GM23248 (cell line): ENCODE measurements around the gene KDM3B. TPM values are rescaled to one million over a fixed set of nuclear protein-coding genes. Genes with fewer than 3 reads are reported as not detected.
"Not testable (repeated sequence)": the region's sequence is repeated elsewhere in the genome, so short reads cannot be mapped to it uniquely, and the experiment has no call there.

Experiments used
- DNase-seq: peaks from one replicate; pipeline ENCODE4 v3.0.0-alpha.2; 2015
- H2AFZ ChIP-seq: fragments of 200-600 bp; sonication (generic); 2 replicates; pipeline ENCODE4 v1.6.1; 2016; ENCODE audit warnings: antibody characterized with exemption
- H3F3A ChIP-seq: fragments of 200-600 bp; sonication (generic); 2 replicates; pipeline ENCODE4 v1.6.1; 2016; ENCODE audit warnings: mild to moderate bottlenecking, antibody characterized with exemption, mixed run types; ENCODE audit not compliant: insufficient read depth
- H3K27ac ChIP-seq: fragments of 200-600 bp; sonication (generic); 2 replicates; pipeline ENCODE4 v1.5.1; 2016; ENCODE audit warnings: mild to moderate bottlenecking
- H3K27me3 ChIP-seq: fragments of 200-600 bp; sonication (generic); replicated peaks from 2 replicates; pipeline ENCODE4 v1.6.1; 2016; ENCODE audit warnings: mild to moderate bottlenecking; ENCODE audit not compliant: insufficient read depth
- H3K36me3 ChIP-seq: fragments of 200-600 bp; sonication (generic); 2 replicates; pipeline ENCODE4 v1.6.1; 2016; ENCODE audit warnings: low read depth, mild to moderate bottlenecking
- H3K4me1 ChIP-seq: fragments of 200-600 bp; sonication (generic); 2 replicates; pipeline ENCODE4 v1.6.1; 2016; ENCODE audit warnings: mild to moderate bottlenecking; ENCODE audit not compliant: insufficient read depth
- H3K4me2 ChIP-seq: fragments of 200-600 bp; sonication (generic); one replicate; pipeline ENCODE4 v1.6.1; 2016; ENCODE audit warnings: mild to moderate bottlenecking; ENCODE audit not compliant: unreplicated experiment
- H3K4me3 ChIP-seq: fragments of 200-600 bp; sonication (generic); 2 replicates; pipeline ENCODE4 v1.5.1; 2016; ENCODE audit warnings: mild to moderate bottlenecking
- H3K79me2 ChIP-seq: fragments of 200-600 bp; sonication (generic); 2 replicates; pipeline ENCODE4 v1.6.1; 2016; ENCODE audit warnings: mild to moderate bottlenecking; ENCODE audit not compliant: insufficient read depth
- H3K9ac ChIP-seq: fragments of 200-600 bp; sonication (generic); 2 replicates; pipeline ENCODE4 v1.6.1; 2016; ENCODE audit warnings: mild to moderate bottlenecking
- H3K9me2 ChIP-seq: fragments of 200-600 bp; sonication (generic); 2 replicates; pipeline ENCODE4 v1.6.1; 2016; ENCODE audit warnings: mixed run types, mild to moderate bottlenecking, moderate library complexity; ENCODE audit not compliant: insufficient read depth
- H3K9me3 ChIP-seq: fragments of 200-600 bp; sonication (generic); one replicate; pipeline ENCODE4 v1.6.1; 2017; ENCODE audit warnings: low read depth
- H4K20me1 ChIP-seq: fragments of 200-600 bp; sonication (generic); 2 replicates; pipeline ENCODE4 v1.6.0; 2016; ENCODE audit not compliant: insufficient read depth
- EZH2 ChIP-seq: fragments of 200-600 bp; sonication (generic); IDR thresholded peaks from 2 replicates; pipeline ENCODE4 v1.6.1; 2018; ENCODE audit warnings: antibody characterized with exemption, mild to moderate bottlenecking; ENCODE audit not compliant: insufficient read depth, poor library complexity, severe bottlenecking
- EZH2phosphoT487 ChIP-seq: fragments of 200-600 bp; sonication (generic); IDR thresholded peaks from 2 replicates; pipeline ENCODE4 v1.6.1; 2018; ENCODE audit warnings: antibody characterized with exemption, moderate library complexity, mild to moderate bottlenecking, low read depth; ENCODE audit not compliant: insufficient read depth
- whole genome bisulfite sequencing, 2 experiments: methylation state at CpG; one replicate each; pipeline ENCODE4 v1.1.6; 2015 to 2017; ENCODE audit warnings: low lambda C conversion rate in 2 of 2, low coverage in 1 of 2; ENCODE audit errors: missing lambda C conversion rate in 2 of 2; 5-methylcytosine and 5-hydroxymethylcytosine counted together
- in situ Hi-C: fragments of 300-500 bp; cut with MboI; formaldehyde crosslinking; loops from 2 replicates; pipeline ENCODE4 v1.15.0; 2020
- polyA plus RNA-seq: library from polyadenylated mRNA; unstranded; fragments of >200 nt; fragmentation: Nextera tagmentation; extraction: Ambion mirVana; gene quantifications from 2 replicates; pipeline ENCODE4 v1.2.1, GENCODE V29; 2016
- total RNA-seq: library from RNA; depleted of rRNA; stranded (reverse); fragments of >200 nt; shearing (Covaris generic); gene quantifications from 2 replicates; pipeline ENCODE4 v1.2.3, GENCODE V29; 2014

The KDM3B gene
- total and polyA plus RNA-seq, 2 experiments from 2014 or later: 12.6 to 28.3 TPM

- Histone ChIP-seq H3K27me3 (no peaks in the 10 kb centered on the region), H3F3A (no peaks in the 10 kb centered on the region), H3K9ac (no peak overlapping the region), H3K79me2 (no peaks in the 10 kb centered on the region), H3K4me1 (no peaks in the 10 kb centered on the region), H3K4me3 (no peak overlapping the region), H4K20me1 (no peaks in the 10 kb centered on the region), H3K9me3 (no peaks in the 10 kb centered on the region), H3K36me3 (no peaks in the 10 kb centered on the region), H2AFZ (no peak overlapping the region), H3K27ac (no peak overlapping the region), H3K9me2 (no peaks in the 10 kb centered on the region), H3K4me2 (no peak overlapping the region)
- WGBS, 2 experiments: 97 to 98% methylated on average over 5 to 7 of the region's 7 CpGs
- in situ Hi-C loops: no loop called here
- DNase-seq: no peak
- no peak for TF ChIP-seq EZH2phosphoT487
Measured at GRCh38 chr5:138315751-138316278, 36.7 kb upstream of the KDM3B start.

GRCh38 chr5:138316355-138316754 lies 36.1 kb upstream of the KDM3B start:
- H2AFZ ChIP-seq: no peak overlapping the region
- no peaks in the 10 kb centered on the region for H3K9me2 ChIP-seq
- H3F3A ChIP-seq: no peaks in the 10 kb centered on the region
- H3K27me3 ChIP-seq: no peaks in the 10 kb centered on the region
- H3K4me2 ChIP-seq: no peak overlapping the region
- in situ Hi-C loops: no loop called here
- DNase-seq: no peak
- no peak for TF ChIP-seq EZH2
- no peak for TF ChIP-seq EZH2phosphoT487
- no peaks in the 10 kb centered on the region for H3K36me3 ChIP-seq
- no peak overlapping the region for H3K27ac ChIP-seq
- H3K4me3 ChIP-seq: no peak overlapping the region
- no peak overlapping the region for H3K9ac ChIP-seq
- no peaks in the 10 kb centered on the region for H3K9me3 ChIP-seq
- no peaks in the 10 kb centered on the region for H3K79me2 ChIP-seq
- no peaks in the 10 kb centered on the region for H4K20me1 ChIP-seq
- 64 to 71% methylated on average over 3 of the region's 3 CpGs for WGBS, 2 experiments
- no peaks in the 10 kb centered on the region for H3K4me1 ChIP-seq

- 95 to 99% methylated on average over 4 of the region's 4 CpGs for WGBS, 2 experiments
- in situ Hi-C loops, H3K4me2 ChIP-seq: not testable (repeated sequence)
Measured at GRCh38 chr5:138318211-138318610, 34.3 kb upstream of the KDM3B start.

DNA sequence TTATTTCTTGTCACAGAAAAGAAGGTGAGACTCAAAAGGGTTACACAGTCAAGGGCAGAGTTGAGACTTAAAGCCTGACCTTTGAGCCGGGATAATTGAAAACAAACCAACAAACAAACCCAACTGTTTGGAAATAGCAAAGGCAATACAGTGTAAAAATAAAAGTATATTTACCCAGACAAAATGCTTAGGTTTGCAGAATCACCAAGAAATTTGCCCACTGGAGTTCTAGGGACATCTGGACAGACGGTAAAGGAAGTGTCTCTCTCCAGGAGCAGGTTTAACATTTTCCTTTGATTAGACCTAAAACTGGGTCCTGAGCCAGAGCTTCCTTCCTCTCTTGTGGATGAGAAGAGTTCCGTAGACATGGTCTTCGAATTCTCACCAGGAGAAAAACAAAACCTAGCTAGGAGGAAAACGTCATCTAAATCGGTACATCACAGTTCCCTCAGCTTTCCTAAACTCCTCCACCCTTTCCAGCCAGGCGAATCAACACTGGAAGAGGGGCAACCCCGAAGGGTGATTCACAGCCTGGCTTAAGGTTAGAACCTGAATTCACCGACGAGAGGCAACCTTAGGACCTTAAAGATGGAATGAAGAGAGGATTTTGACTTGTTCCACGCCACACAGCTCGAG lies 21.6 kb upstream of the KDM3B start:
- Histone ChIP-seq H3K4me3 (peak overlapping the region; percentile 85), H3K27me3 (no peaks in the 10 kb centered on the region), H3K4me2 (peak overlapping the region; percentile 96), H3K79me2 (peaks cover 17% of the 10 kb centered on the region; the same call in 1 of the 2 replicates), H3K9ac (peak overlapping the region; percentile 81), H3K4me1 (0 out of 2 replicates have a peak, but pooled peaks cover 6% of the 10 kb centered on the region), H2AFZ (peak overlapping the region; percentile 95), H3K9me2 (no peaks in the 10 kb centered on the region), H3K36me3 (no peaks in the 10 kb centered on the region), H3K9me3 (no peaks in the 10 kb centered on the region), H4K20me1 (no peaks in the 10 kb centered on the region), H3F3A (no peaks in the 10 kb centered on the region), H3K27ac (peak overlapping the region; percentile 32)
- TF ChIP-seq EZH2 (no peak), EZH2phosphoT487 (no peak)
- WGBS, 2 experiments: 2 to 4% methylated on average over 12 of the region's 12 CpGs
- in situ Hi-C loops: no loop called here
- peak; percentile 48 for DNase-seq

More at GRCh38 chr5:138318211-138318610, 34.3 kb upstream of the KDM3B start:
- H3K9me3 ChIP-seq, H3K9ac ChIP-seq, H3K27me3 ChIP-seq, H3K9me2 ChIP-seq, H3K4me1 ChIP-seq, H3K79me2 ChIP-seq, H3K27ac ChIP-seq, H3K36me3 ChIP-seq, H4K20me1 ChIP-seq, H2AFZ ChIP-seq, DNase-seq, H3K4me3 ChIP-seq, H3F3A ChIP-seq: not testable (repeated sequence)
